HG03575 (cell line): Measurements from ENCODE around the gene ZDHHC14.

Experiments used
- ATAC-seq: cut with Tn5 transposase; IDR thresholded peaks from one replicate; pipeline ENCODE4 v1.9.1; 2021; ENCODE audit not compliant: unreplicated experiment, insufficient number of reproducible peaks, low FRiP score; ENCODE audit errors: extremely low read depth

ZDHHC14 gene

GRCh38 chr6:157658301-157658700, 277.3 kb downstream of the ZDHHC14 start:
- no peak for ATAC-seq

- no peak for ATAC-seq
These were observed 278.7 kb downstream of the ZDHHC14 start for GRCh38 chr6:157659536-157660271.

GRCh38 chr6:157660414-157660813, 279.4 kb downstream of the ZDHHC14 start:
- no peak for ATAC-seq

GRCh38 chr6:157661652-157662051, 280.7 kb downstream of the ZDHHC14 start:
- ATAC-seq, result no peak

GRCh38 chr6:157663261-157663660, 282.3 kb downstream of the ZDHHC14 start:
- no peak for ATAC-seq

- no peak for ATAC-seq
These were observed 284.2 kb downstream of the ZDHHC14 start for GRCh38 chr6:157665180-157665579.

GRCh38 chr6:157666729-157667128, 285.7 kb downstream of the ZDHHC14 start:
- no peak for ATAC-seq

- no peak for ATAC-seq
These were observed 286.4 kb downstream of the ZDHHC14 start for GRCh38 chr6:157667211-157668008.

GRCh38 chr6:157668009-157668401, 287.0 kb downstream of the ZDHHC14 start:
- no peak for ATAC-seq

GRCh38 chr6:157668713-157669112, 287.7 kb downstream of the ZDHHC14 start:
- ATAC-seq, result no peak

GRCh38 chr6:157669323-157669722, 288.3 kb downstream of the ZDHHC14 start:
- no peak for ATAC-seq

GRCh38 chr6:157669747-157670216, 288.8 kb downstream of the ZDHHC14 start:
- no peak for ATAC-seq

- ATAC-seq, result no peak
These were observed 289.6 kb downstream of the ZDHHC14 start for GRCh38 chr6:157670466-157671186.

GRCh38 chr6:157672726-157673412, 291.9 kb downstream of the ZDHHC14 start:
- no peak for ATAC-seq

GRCh38 chr6:157673596-157673995, 292.6 kb downstream of the ZDHHC14 start:
- no peak for ATAC-seq

- no peak for ATAC-seq
These were observed 293.1 kb downstream of the ZDHHC14 start for GRCh38 chr6:157674061-157674460.

- no peak for ATAC-seq
These were observed 294.8 kb downstream of the ZDHHC14 start for GRCh38 chr6:157675831-157676230.

- no peak for ATAC-seq
These were observed 295.3 kb downstream of the ZDHHC14 start for GRCh38 chr6:157676241-157676640.

- no peak for ATAC-seq
These were observed 296.2 kb downstream of the ZDHHC14 start for GRCh38 chr6:157677235-157677634.
